Brain microvascular endothelial cell (primary cell): ENCODE results near the gene CLCA1.
A peak's percentile ranks its signal among the peaks of the same experiment; 100 is the strongest.

ENCODE experiments used
- DNase-seq: peaks from one replicate; pipeline ENCODE4 v3.0.0-alpha.2; 2020
- H3K27ac ChIP-seq: fragments of 250-450 bp; sonication (Bioruptor Pico); 2 replicates; pipeline ENCODE4 v1.5.1; 2020; ENCODE audit warnings: mild to moderate bottlenecking, moderate library complexity
- H3K27me3 ChIP-seq: fragments of 250-450 bp; sonication (Bioruptor Pico); replicated peaks from 2 replicates; pipeline ENCODE4 v1.5.1; 2020; ENCODE audit warnings: mild to moderate bottlenecking
- H3K36me3 ChIP-seq: fragments of 250-450 bp; sonication (Bioruptor Pico); replicated peaks from 2 replicates; pipeline ENCODE4 v1.5.1; 2020; ENCODE audit warnings: mild to moderate bottlenecking
- H3K4me3 ChIP-seq: 2 replicates; pipeline ENCODE4 v1.5.1; 2011; ENCODE audit warnings: low read depth, mild to moderate bottlenecking, control low read depth, low read length, moderate library complexity
- CTCF ChIP-seq: IDR thresholded peaks from 2 replicates; pipeline ENCODE4 v1.5.1; 2011; ENCODE audit warnings: low read depth, mild to moderate bottlenecking, moderate library complexity, low read length, control low read depth, inconsistent platforms; ENCODE audit errors: missing control alignments
- in situ Hi-C: cut with HindIII; loops from 2 replicates; pipeline ENCODE4 v1.10.0; 2017; ENCODE audit warnings: low sequenced_read_pairs, low pct_ligation_motif_present

Gene CLCA1

DNA sequence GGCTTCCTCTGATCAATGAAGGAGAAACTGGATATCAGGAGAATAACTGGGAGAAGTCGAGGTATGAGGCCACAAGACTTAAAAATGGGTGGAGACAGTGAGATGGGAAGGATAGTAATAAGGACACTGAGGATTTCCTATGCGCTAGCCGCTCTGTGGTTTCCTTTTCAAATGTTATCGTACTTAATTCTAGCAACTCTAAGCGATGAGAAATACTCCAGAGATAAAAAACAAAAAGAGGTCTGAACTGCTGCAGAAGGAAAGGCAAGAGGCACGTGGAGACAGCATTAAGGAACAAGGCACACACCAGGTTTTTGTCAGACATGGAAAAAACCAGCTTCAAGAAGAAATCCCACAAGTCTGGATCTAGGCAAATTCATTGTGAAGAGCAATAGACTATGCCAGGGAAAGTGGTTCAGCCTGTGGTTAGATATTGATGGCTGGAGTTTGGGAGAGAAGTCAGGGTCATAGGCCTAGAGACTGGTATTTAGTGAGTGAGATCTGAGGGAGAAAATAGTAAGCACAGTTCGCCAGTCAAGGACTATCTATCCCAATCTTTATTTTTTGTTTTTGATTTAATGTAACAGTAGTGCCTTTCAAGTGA, 39.5 kb upstream of the CLCA1 start:
- no peaks in the 10 kb centered on the region for H3K27me3 ChIP-seq
- DNase-seq, result no peak
- peak overlapping the region; percentile 7 for H3K27ac ChIP-seq
- no peak overlapping the region for H3K4me3 ChIP-seq
- H3K36me3 ChIP-seq, result no peaks in the 10 kb centered on the region
- no peak for TF ChIP-seq CTCF
- in situ Hi-C loops, result no loop called here

- no peak overlapping the region for H3K4me3 ChIP-seq
- in situ Hi-C loops, result no loop called here
- DNase-seq, result peak; percentile 89
- peak overlapping the region; percentile 56 for H3K27ac ChIP-seq
- no peaks in the 10 kb centered on the region for H3K27me3 ChIP-seq
- no peaks in the 10 kb centered on the region for H3K36me3 ChIP-seq
- no peak for TF ChIP-seq CTCF
These were observed 38.9 kb upstream of the CLCA1 start for GRCh38 chr1:86429835-86430234.

DNA sequence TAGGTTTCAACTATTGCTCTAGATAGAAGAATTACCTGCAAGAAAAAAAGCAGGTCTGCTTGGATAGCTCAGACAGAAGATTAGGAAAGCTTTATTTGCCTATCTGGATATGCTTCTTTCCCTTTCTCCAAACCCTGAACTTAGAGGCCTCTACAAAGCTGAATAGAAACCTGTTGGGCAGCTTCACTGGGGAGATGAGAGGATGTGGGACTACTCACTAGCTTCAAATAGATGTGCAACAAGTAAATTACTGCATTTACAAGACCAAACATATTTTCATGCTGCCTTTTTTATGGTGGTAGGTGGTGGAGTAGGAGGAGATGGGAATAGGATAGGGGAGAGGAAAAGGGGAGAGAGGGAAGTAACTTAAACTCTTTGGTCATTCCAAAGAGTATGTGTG, 38.4 kb upstream of the CLCA1 start:
- in situ Hi-C loops, result no loop called here
- no peaks in the 10 kb centered on the region for H3K36me3 ChIP-seq
- H3K27ac ChIP-seq, result peak overlapping the region; percentile 56
- TF ChIP-seq CTCF, result no peak
- H3K27me3 ChIP-seq, result no peaks in the 10 kb centered on the region
- H3K4me3 ChIP-seq, result no peak overlapping the region
- no peak for DNase-seq

- in situ Hi-C loops, result no loop called here
- DNase-seq, result no peak
- Histone ChIP-seq H3K27ac (no peak overlapping the region), H3K36me3 (no peaks in the 10 kb centered on the region), H3K4me3 (no peak overlapping the region), H3K27me3 (no peaks in the 10 kb centered on the region)
- TF ChIP-seq CTCF, result no peak
These were observed 34.7 kb upstream of the CLCA1 start for GRCh38 chr1:86434059-86434458.

DNA sequence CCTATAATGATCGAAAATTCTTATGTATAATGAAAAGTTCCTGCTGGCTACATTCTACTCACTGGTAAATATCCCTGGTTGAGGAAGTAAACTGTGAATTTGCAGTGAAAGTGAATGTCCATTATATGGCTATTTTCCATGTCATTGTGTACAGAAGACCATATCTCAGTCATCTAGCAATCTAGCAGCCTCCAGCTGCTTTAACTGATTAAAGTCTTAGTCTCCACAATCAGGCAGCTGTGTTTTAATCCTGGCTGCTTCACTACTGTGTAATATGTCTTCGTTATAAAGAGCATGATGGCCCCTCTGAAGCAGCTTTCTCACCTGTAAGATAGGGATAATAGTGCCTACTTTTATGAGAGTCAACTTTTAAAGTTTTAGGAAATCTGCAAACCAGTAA, 33.4 kb upstream of the CLCA1 start:
- in situ Hi-C loops, result no loop called here
- Histone ChIP-seq H3K4me3 (no peak overlapping the region), H3K27me3 (no peaks in the 10 kb centered on the region), H3K27ac (no peak overlapping the region), H3K36me3 (no peaks in the 10 kb centered on the region)
- DNase-seq, result no peak
- no peak for TF ChIP-seq CTCF

DNA sequence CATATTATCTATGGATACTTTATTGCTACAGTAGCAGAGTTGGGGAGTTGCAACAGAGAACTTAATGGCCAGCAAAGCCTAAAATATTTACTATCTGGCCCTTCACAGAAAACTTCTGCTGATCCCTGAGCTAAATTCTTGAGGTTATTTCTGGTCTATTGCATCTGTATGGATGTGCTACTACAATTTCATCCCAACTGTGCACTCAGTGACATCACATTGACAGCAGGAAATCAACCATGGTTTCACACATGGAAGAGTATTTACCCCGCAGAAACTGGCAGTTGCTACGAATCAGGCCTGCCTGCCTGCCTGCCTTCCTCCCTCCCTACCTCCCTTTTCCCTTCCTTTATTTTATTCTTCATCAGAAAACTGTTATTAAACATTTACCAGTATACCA, 32.7 kb upstream of the CLCA1 start:
- no peak overlapping the region for H3K4me3 ChIP-seq
- DNase-seq, result no peak
- in situ Hi-C loops, result no loop called here
- H3K27ac ChIP-seq, result no peak overlapping the region
- no peak for TF ChIP-seq CTCF
- no peaks in the 10 kb centered on the region for H3K36me3 ChIP-seq
- H3K27me3 ChIP-seq, result no peaks in the 10 kb centered on the region
